SK-N-MC (cell line): ENCODE results near the gene CGA.

Experiments used
- EZH2 ChIP-seq: fragments of 200-600 bp; sonication (generic); IDR thresholded peaks from one replicate; pipeline ENCODE4 v1.6.1; 2017; ENCODE audit warnings: antibody characterized with exemption
- FOXP2 ChIP-seq: optimal IDR thresholded peaks from 2 replicates; pipeline ENCODE3; 2011; ENCODE audit warnings: mild to moderate bottlenecking, moderate library complexity; ENCODE audit not compliant: insufficient read depth; ENCODE audit errors: extremely low read length, control extremely low read depth
- POLR2AphosphoS5 ChIP-seq: IDR thresholded peaks from 2 replicates; pipeline ENCODE4 v1.6.1; 2012; ENCODE audit warnings: mild to moderate bottlenecking, low read depth, low read length, borderline replicate concordance

- no peak for TF ChIP-seq EZH2
- TF ChIP-seq FOXP2, result no peak
- TF ChIP-seq POLR2AphosphoS5, result no peak
Measured at GRCh38 chr6:87045521-87046075, 49.3 kb downstream of the CGA start.
